SU-DHL-6 (cell line): Measurements from ENCODE around the gene PHTF2.

Source experiments
- H2AFZ ChIP-seq: fragments of 200-600 bp; sonication (generic); 2 replicates; pipeline ENCODE4 v1.6.1; 2014; ENCODE audit warnings: low read depth, mild to moderate bottlenecking, moderate library complexity, mixed read lengths, antibody characterized with exemption, low read length; ENCODE audit not compliant: severe bottlenecking
- H3F3A ChIP-seq: fragments of 200-600 bp; shearing (Covaris generic); 2 replicates; pipeline ENCODE4 v1.6.0; 2016; ENCODE audit warnings: antibody characterized with exemption, mild to moderate bottlenecking; ENCODE audit not compliant: insufficient read depth
- H3K27ac ChIP-seq: fragments of 200-600 bp; sonication (generic); 2 replicates; pipeline ENCODE4 v1.5.1; 2016; ENCODE audit warnings: low read depth, mild to moderate bottlenecking, low read length, moderate library complexity, mixed read lengths
- H3K27me3 ChIP-seq: fragments of 200-600 bp; sonication (generic), shearing (Covaris generic); 2 replicates; pipeline ENCODE4 v1.6.0; 2014; ENCODE audit warnings: mild to moderate bottlenecking, low read length
- H3K36me3 ChIP-seq: fragments of 200-600 bp; sonication (generic); 2 replicates; pipeline ENCODE4 v1.6.1; 2014; ENCODE audit warnings: mild to moderate bottlenecking, low read length, mixed read lengths
- H3K4me2 ChIP-seq: fragments of 300-600, 200-600 bp; shearing (Covaris generic), sonication (generic); 2 replicates; pipeline ENCODE4 v1.6.0; 2014; ENCODE audit warnings: low read length, low read depth, mild to moderate bottlenecking; ENCODE audit not compliant: poor library complexity, severe bottlenecking
- H3K4me3 ChIP-seq: fragments of 200-600 bp; sonication (generic); 2 replicates; pipeline ENCODE4 v1.5.1; 2014; ENCODE audit warnings: antibody characterized with exemption, low read length, mild to moderate bottlenecking, mixed read lengths; ENCODE audit not compliant: insufficient read depth, poor library complexity, severe bottlenecking
- H3K79me2 ChIP-seq: fragments of 200-600 bp; sonication (generic); 2 replicates; pipeline ENCODE4 v1.6.1; 2014; ENCODE audit warnings: mild to moderate bottlenecking, low read length, moderate library complexity; ENCODE audit not compliant: insufficient read depth
- H3K9ac ChIP-seq: fragments of 200-600 bp; sonication (generic); 2 replicates; pipeline ENCODE4 v1.7.0; 2014; ENCODE audit warnings: mild to moderate bottlenecking, low read length
- H3K9me2 ChIP-seq: fragments of 200-600 bp; sonication (generic); replicated peaks from 2 replicates; pipeline ENCODE4 v1.6.1; 2014; ENCODE audit warnings: low read length; ENCODE audit not compliant: insufficient read depth
- H3K9me3 ChIP-seq: fragments of 200-600 bp; sonication (generic); 2 replicates; pipeline ENCODE4 v1.6.1; 2014; ENCODE audit warnings: low read length, mixed read lengths; ENCODE audit not compliant: insufficient read depth
- H4K20me1 ChIP-seq: fragments of 200-600 bp; sonication (generic); 2 replicates; pipeline ENCODE4 v1.6.1; 2014; ENCODE audit warnings: low read depth, mild to moderate bottlenecking, antibody characterized with exemption, low read length, moderate library complexity, mixed read lengths
- EZH2phosphoT487 ChIP-seq: fragments of 200-600 bp; sonication (generic), shearing (Covaris generic); conservative IDR thresholded peaks from 2 replicates; pipeline ENCODE4 v1.6.1; 2018; ENCODE audit warnings: mild to moderate bottlenecking, antibody characterized with exemption, low read length, moderate library complexity, mixed read lengths
- TF ChIP-seq, protein P1 (sequence below): fragments of 200-600 bp; sonication (generic); IDR thresholded peaks from one replicate; pipeline ENCODE4 v1.5.1; 2017; ENCODE audit warnings: antibody characterized with exemption, mild to moderate bottlenecking, low read length, moderate library complexity; ENCODE audit not compliant: insufficient read depth, poor library complexity, severe bottlenecking

PHTF2 gene

DNA sequence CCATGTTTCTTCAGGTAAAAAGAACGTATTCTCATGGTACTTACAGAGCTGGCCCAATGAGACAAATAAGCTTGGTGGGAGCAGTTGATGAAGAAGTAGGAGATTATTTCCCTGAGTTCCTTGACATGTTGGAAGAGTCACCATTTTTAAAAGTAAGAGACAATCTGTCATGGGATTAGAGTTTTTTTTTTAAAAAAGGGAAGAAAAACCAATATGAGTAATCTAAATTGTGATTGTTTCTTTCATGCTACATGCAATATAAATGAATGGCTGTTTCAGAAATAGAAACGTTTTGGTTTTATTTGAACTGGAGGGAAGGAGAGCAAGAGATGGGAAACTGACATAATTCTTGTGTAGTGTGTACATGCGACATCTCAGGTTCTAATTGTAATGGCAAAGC is 33.1 kb upstream of the PHTF2 start:
- Histone ChIP-seq H3K9me3 (no peaks in the 10 kb centered on the region), H3K27ac (no peak overlapping the region), H3K36me3 (peaks cover 27% of the 10 kb centered on the region; the same call in 1 of the 2 replicates), H3K4me2 (no peak overlapping the region), H3K79me2 (peaks cover 78% of the 10 kb centered on the region), H3K9me2 (no peaks in the 10 kb centered on the region), H3K27me3 (no peaks in the 10 kb centered on the region), H3K4me3 (no peak overlapping the region), H3F3A (peaks cover 23% of the 10 kb centered on the region; the same call in 1 of the 2 replicates), H2AFZ (no peak overlapping the region), H4K20me1 (no peaks in the 10 kb centered on the region), H3K9ac (no peak overlapping the region)
- TF ChIP-seq EZH2phosphoT487 = no peak
- TF ChIP-seq, protein P1, sequence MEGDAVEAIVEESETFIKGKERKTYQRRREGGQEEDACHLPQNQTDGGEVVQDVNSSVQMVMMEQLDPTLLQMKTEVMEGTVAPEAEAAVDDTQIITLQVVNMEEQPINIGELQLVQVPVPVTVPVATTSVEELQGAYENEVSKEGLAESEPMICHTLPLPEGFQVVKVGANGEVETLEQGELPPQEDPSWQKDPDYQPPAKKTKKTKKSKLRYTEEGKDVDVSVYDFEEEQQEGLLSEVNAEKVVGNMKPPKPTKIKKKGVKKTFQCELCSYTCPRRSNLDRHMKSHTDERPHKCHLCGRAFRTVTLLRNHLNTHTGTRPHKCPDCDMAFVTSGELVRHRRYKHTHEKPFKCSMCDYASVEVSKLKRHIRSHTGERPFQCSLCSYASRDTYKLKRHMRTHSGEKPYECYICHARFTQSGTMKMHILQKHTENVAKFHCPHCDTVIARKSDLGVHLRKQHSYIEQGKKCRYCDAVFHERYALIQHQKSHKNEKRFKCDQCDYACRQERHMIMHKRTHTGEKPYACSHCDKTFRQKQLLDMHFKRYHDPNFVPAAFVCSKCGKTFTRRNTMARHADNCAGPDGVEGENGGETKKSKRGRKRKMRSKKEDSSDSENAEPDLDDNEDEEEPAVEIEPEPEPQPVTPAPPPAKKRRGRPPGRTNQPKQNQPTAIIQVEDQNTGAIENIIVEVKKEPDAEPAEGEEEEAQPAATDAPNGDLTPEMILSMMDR = no peak

DNA sequence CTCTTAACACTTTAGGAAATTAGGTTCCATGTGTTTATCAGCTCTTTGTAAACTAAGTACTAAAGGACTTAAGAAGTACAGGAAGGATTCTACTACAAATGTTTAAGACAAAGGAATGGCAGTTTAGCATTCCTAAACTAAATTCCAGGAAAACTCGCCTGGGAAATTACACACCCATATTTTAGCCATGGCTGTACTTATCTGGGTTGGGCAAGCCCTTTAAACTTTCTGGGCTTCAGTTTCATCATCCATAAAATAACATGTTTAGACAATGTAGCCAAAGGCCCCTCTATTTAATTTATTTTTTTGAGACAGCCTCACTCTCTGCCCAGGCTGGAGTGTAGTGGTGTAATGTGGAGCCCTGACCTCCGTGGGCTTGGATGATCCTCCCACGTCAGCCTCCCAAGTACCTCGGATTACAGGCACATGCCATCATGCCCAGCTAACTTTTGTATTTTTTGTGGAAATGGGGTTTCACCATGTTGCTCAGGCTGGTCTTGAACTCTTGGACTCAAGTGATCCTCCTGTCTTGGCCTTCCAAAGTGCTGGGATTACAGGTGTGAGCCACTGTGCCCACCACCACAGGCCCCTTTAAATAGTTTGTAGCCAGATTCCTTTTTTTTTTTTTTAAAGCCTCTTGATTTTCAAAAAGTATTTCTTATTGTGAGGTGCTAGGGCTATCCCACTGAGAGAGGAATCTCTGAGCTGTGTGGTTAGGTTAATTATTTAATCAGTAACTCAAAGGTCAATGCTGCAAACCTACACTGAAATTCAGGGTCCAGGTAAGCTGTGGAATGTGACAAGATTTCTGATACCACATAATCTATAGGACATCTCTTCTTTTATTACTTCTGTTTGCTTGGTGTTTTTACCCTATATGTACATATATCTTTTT is 32.4 kb upstream of the PHTF2 start:
- Histone ChIP-seq H3K9me2 (no peaks in the 10 kb centered on the region), H3K4me2 (no peak overlapping the region), H4K20me1 (no peaks in the 10 kb centered on the region), H3F3A (peaks cover 17% of the 10 kb centered on the region; the same call in 1 of the 2 replicates), H3K27me3 (no peaks in the 10 kb centered on the region), H3K4me3 (no peak overlapping the region), H2AFZ (no peak overlapping the region), H3K9me3 (no peaks in the 10 kb centered on the region), H3K27ac (no peak overlapping the region), H3K36me3 (peaks cover 29% of the 10 kb centered on the region; the same call in 1 of the 2 replicates), H3K9ac (no peak overlapping the region), H3K79me2 (peaks cover 72% of the 10 kb centered on the region)
- TF ChIP-seq, protein P1 = no peak
- no peak for TF ChIP-seq EZH2phosphoT487

DNA sequence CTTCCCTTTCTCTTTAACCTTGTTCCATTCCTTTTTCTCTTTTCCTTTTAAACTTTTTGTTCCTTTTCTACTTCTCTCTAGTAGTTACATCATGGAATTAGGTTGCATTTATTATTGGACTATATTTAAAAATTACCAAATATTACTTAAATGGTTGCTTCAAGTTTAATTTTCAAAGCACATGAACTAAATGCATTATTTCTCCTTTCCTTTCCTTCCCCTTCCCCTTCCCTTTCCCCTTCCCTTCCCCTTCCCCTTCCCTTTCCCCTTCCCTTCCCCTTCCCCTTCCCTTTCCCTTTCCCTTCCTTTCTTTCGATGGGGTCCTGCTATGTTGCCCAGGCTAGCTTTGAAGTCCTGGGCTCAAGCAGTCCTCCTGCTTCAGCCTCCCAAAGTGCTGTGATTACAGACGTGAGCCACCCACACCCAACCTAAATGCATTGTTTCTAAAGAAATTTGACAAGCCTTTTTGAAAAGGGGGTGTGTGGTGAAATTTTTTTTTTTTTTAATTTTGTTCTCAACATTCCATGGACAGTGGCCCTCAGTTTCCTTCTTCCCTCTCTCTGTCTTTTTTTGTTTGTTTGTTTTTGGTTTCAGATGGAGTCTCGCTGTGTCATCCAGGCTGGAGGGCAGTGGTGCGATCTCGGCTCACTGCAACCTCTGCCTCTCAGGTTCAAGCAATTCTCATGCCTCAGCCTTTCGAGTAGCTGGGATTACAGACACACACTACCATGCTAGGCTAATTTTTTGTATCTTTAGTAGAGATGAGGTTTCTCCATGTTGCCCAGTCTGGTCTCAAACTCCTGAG is 31.6 kb upstream of the PHTF2 start:
- H3F3A ChIP-seq = peaks cover 12% of the 10 kb centered on the region; the same call in 1 of the 2 replicates
- no peak overlapping the region for H3K9ac ChIP-seq
- H3K9me3 ChIP-seq = no peaks in the 10 kb centered on the region
- H3K27ac ChIP-seq = no peak overlapping the region
- no peaks in the 10 kb centered on the region for H3K9me2 ChIP-seq
- no peaks in the 10 kb centered on the region for H3K27me3 ChIP-seq
- no peak overlapping the region for H3K4me2 ChIP-seq
- peaks cover 66% of the 10 kb centered on the region for H3K79me2 ChIP-seq
- no peaks in the 10 kb centered on the region for H4K20me1 ChIP-seq
- TF ChIP-seq, protein P1 = no peak
- TF ChIP-seq EZH2phosphoT487 = no peak
- no peak overlapping the region for H2AFZ ChIP-seq
- peaks cover 33% of the 10 kb centered on the region; the same call in 1 of the 2 replicates for H3K36me3 ChIP-seq
- no peak overlapping the region for H3K4me3 ChIP-seq
